M059J (cell line): ENCODE measurements around the gene NMNAT3. TPM values are rescaled to one million over a fixed set of nuclear protein-coding genes. Genes with fewer than 3 reads are reported as not detected.

Source experiments
- DNase-seq: peaks from one replicate; pipeline ENCODE4 v3.0.0-alpha.2; 2012; ENCODE audit warnings: low read depth
- total RNA-seq: library from RNA; depleted of rRNA; stranded (reverse); fragments of >200 nt; shearing (Covaris generic); gene quantifications from 2 replicates; pipeline ENCODE4 v1.2.3, GENCODE V29; 2014

The NMNAT3 gene
- total RNA-seq, 1 experiment from 2014 or later: 3.2 TPM

DNA sequence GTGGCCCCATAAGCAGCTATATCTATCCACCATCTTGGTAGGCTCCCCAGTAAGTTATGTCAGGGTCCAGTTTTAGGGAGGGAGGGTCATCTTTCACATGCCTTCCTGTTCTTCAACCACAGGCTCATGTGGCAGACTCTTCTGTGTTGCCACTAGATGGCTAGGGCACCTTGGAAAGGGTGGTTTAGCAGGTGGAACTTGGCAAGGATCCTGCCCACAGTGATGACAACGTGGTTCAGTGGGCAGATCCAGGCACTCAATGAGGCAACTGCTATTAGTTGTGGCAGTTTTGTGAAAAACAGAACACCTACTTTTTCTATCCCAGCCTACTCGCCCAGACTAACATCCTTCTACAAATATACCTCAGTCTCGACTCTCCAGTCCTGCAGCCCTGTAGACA is 131.0 kb downstream of the NMNAT3 start:
- DNase-seq: no peak

DNA sequence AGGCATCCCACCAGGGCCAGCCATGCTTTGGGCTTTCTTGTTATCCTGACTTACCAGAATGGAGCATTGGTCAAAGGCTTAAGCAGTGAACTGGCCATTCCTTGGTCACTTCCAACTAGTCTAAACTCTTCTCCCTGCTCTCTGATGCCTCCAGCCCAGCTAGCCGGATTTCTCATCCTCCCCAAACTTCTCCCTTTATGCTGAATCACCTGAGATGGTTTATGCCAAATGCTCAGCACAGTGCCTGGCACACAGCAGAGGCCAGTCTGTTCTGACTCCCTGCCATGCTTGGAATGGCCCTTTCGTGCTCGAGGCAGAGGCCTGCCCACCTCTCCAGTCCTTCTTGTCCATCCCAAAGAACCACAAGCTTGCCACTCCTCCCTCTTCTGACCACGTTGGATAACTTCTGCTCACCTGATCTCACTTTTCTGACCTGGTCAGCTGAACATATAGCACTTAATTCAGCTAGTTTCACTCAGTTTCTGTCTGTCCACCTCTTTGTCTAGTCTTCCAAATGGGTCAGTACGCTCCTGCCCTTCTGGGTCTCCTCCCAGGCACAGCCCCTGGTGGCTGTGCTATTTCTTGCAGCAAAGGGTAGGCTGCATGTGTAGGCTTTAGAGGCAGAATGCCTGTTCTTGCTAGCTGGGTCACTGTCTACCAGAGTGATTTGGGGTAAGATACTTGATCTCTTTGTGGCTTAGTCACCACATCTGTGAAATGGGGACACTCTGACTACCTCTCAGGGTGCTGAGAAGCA is 136.1 kb downstream of the NMNAT3 start:
- no peak for DNase-seq

DNA sequence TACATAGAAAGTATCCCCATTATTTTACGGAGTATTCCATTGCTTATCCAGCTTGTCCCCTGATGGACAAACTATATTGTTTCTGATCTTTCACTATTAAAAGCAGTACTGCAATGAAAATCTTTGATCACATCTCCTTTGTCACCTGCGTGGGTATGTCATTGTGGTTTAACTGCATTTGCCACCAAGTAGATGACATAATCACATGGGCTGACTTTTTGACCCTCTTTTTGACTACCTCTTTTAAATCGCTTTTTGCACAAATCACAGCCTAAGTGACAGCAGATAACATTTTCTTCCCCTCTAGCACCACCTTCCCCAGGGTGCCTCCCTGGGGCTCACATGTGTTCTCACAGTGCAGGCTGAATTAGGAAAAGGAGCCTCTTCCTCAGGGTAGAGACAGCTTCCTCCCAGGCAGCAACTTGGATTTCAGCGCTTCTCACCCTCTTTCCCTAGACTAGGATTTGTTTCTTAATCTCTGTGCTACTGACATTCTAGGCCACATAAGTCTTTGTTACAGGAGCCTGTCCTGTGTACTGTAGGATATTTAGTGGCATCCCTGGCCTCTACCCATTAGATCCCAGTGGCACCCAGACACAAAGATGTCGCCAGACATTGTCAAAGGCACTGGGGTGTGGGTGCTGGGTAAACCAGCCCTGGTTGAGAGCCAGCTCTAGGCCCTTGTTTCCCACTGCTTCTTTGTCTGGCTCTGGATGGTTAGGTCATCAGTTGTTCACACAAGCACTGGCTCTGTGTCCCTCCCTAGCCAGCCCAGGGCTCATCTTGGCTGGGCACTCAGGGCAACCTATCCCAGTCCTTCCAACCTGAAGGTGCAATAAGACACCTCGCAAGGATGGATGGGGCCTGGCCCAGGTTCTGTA is 136.9 kb downstream of the NMNAT3 start:
- no peak for DNase-seq

DNA sequence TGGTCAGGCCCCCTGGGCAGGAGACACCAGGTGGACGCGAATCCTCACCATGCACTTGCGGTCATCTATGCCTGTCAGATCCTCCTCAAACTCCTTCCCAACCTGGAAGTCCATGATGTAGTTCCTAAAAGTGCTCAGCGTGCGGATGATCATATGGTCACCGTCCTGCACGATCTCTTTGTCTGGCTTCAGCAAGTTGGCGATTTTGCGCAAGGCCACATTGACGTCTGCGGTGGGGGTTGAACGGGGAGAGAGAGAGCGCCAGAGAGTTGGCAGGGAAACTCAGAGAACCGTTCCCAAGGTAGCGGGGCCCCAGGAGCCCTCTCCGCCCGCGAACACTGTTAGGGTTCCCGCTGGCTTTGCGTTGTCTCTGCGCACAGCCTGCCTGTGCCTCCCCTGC is 139.0 kb downstream of the NMNAT3 start:
- no peak for DNase-seq

GRCh38 chr3:139537795-139538621 is 139.8 kb downstream of the NMNAT3 start:
- no peak for DNase-seq

GRCh38 chr3:139537361-139537760 is 140.4 kb downstream of the NMNAT3 start:
- peak; percentile 92 for DNase-seq

DNA sequence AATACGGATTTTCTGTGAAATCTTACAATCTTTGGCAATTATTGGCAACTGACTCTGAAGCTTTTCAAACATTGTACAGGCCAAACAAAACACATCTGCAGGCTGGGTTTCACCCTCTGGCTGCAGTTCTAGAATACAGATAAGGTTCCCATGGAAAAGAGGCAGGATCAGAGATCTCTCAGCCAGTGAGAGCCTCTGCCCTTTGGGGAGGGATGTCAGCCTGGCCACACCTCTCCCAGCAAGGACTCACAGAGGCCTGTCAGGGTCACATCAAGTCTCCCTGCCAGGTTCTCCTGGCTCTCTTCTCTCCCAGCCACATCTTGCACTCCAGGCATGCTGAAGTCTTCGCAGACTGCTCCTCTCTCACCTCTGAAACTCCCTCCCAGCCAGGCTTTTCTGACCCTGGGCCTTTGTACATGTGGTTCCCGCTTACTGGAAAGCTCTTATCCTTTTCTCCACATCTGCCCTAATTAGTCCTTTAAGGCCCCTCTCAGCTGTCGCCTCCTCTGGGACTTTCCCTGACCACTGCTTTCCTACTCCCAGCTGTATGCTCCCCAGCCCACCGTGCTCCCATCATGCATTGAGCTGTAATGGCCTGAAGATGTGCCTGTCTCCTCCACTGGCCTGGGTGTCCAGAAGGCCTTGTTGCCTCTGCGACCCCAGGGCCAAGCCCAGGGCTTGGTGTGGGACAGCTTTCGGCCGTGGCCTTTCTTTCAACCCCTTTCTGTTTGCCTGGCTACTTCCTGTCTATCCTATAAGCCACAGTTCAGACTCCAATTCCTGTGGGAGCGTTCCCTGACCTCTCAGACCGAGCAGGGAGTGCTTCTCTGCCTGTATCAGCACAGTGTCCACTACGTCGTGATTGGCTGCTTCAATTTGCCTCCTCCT is 142.5 kb downstream of the NMNAT3 start:
- peak; percentile 90 for DNase-seq

DNA sequence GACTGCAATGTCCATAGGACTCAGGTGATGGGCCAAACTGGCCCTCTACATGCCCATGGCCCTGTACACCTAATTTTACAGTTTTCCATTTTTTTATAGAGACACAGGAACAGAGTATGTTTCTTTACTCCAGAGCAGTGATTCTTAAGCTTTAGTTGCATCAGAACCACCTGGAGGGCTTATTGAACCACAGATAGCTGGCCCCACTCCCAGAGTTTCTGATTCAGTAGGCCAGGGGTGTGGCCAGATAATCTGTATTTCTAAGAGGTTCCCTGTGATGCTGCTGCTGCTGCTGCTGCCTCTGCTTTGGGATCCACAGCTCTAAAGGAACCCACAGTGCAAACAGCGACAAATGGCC is 143.3 kb downstream of the NMNAT3 start:
- peak; percentile 97 for DNase-seq

GRCh38 chr3:139533781-139534454 is 143.9 kb downstream of the NMNAT3 start:
- peak; percentile 94 for DNase-seq

DNA sequence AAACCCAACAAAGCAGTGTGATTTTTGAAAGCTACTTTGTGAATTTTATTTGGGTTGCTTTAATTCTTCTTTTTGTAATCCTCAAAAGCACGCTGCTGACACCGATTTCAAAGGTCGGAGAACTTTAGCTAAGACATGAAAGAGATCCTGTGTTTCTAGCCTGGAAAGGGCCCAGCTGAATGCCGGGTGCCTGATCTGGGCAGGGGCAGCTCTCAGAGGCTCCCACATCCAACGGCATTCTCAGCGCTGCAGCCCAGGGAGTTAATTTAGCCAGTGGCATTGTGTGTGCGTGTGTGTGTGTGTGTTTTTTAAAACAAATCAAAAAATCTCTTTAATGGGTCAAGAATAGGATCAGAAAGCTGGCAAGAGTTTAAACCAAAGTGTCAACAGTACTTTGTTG is 144.8 kb downstream of the NMNAT3 start:
- DNase-seq: no peak

- no peak for DNase-seq
Measured at GRCh38 chr3:139530717-139531116, 147.1 kb downstream of the NMNAT3 start.

GRCh38 chr3:139529662-139530061 is 148.1 kb downstream of the NMNAT3 start:
- no peak for DNase-seq

- DNase-seq: no peak
Measured at GRCh38 chr3:139528924-139529323, 148.8 kb downstream of the NMNAT3 start.

GRCh38 chr3:139528281-139528680 is 149.5 kb downstream of the NMNAT3 start:
- DNase-seq: no peak

- no peak for DNase-seq
Measured at GRCh38 chr3:139527265-139527664, 150.5 kb downstream of the NMNAT3 start.

- no peak for DNase-seq
Measured at GRCh38 chr3:139526146-139526545, 151.6 kb downstream of the NMNAT3 start.

DNA sequence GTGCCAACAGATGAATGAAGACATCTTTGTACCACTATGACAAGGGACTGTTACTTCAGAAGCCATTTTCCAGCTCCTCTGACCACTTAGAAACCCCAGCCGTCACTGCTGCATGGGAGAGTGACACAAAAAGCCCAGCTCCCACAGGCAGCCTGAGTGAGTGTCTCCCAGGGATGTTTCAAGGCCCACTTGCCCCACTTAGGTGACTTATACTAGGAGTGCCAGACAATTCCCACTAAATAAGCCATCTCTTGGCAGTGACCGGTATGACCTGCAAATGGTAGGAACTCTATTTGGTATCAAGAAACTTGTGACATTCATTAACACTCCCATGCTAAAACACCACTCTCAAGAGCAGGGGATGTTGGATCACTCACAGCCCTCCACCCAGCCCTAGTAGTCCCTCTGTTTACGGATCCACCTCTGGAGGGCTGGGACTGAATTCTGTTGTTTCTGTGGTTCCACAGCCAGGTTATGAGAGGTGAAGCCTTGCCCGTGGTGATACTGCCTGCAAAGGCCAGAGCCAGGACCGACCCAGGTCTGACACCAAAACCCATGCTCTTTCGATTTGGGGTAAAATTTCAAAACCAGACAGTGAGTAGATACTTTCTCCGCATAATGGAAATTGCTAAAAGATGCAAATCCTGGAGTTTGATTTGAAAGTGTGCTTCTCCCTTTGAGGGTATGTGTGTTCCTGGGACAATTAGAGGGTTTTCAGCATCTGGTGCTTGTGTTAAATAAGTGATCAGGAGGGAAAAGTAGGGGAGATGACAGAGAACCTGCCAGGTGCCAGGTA is 152.7 kb downstream of the NMNAT3 start:
- DNase-seq: no peak

DNA sequence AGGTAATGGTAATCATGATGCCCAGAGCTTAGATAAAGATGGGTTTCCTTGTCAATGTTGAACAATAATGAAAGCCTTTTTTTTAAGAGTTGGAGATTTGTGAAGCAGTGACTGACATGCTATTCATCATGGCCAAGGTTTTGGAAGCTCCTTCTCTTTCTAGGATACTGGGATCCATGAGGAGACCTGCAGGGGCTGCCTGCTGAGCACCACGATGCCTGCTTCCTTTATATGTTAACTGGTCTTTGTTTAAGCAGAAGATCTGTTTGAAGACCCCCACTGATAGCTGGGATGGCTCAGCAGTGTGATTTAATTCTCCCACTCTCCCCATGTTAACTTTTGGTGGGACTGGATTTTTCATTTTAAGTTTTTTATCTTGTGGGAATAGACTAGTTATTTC is 154.1 kb downstream of the NMNAT3 start:
- no peak for DNase-seq

GRCh38 chr3:139523166-139523565 is 154.6 kb downstream of the NMNAT3 start:
- no peak for DNase-seq

- no peak for DNase-seq
Measured at GRCh38 chr3:139522421-139522820, 155.4 kb downstream of the NMNAT3 start.
